ENCODE results near the gene A2ML1. TPM values are rescaled to one million over a fixed set of nuclear protein-coding genes. Genes with fewer than 3 reads are reported as not detected.

Gene A2ML1
- total and polyA plus RNA-seq, 2 of the 4 experiments (the other 2 are of a cell fraction) = not detected

GRCh38 chr12:8819666-8819980 is 2.8 kb upstream of the A2ML1 start:
- H3K27ac ChIP-seq (ENCODE audit: insufficient read depth, low read length) = no peak overlapping the region
- H2BK120ac ChIP-seq (ENCODE audit: low read depth, low read length) = no peak overlapping the region
- no peaks in the 10 kb centered on the region for H3K27me3 ChIP-seq (ENCODE audit: control insufficient read depth, insufficient read depth, low read length)
- intact Hi-C loops (cut with micrococcal nuclease) (no loop called here), in situ Hi-C loops (cut with MboI; ENCODE audit: low sequenced_read_pairs) (no loop called here), dilution Hi-C loops (cut with HindIII; ENCODE audit: low sequenced_read_pairs, unreplicated experiment) (no loop called here)
- TF ChIP-seq BHLHE40 (IDR thresholded peaks at IDR 0.05; ENCODE audit: low read depth, low read length) (no peak), MAZ (IDR thresholded peaks at IDR 0.05; ENCODE audit: borderline replicate concordance, low read depth, low read length) (no peak), FOS (IDR thresholded peaks at IDR 0.05; ENCODE audit: low read depth, low read length) (no peak), CHD1 (IDR thresholded peaks at IDR 0.05; ENCODE audit: low read depth, low read length) (no peak), MAFK (IDR thresholded peaks at IDR 0.05; ENCODE audit: low read depth, low read length) (no peak), RAD21 (IDR thresholded peaks at IDR 0.05; ENCODE audit: low read length) (no peak), SMC3 (IDR thresholded peaks at IDR 0.05; ENCODE audit: low read depth, low read length) (no peak), MXI1 (IDR thresholded peaks at IDR 0.05; ENCODE audit: borderline replicate concordance, low read depth, low read length) (no peak), NFE2L2 (IDR thresholded peaks at IDR 0.05; ENCODE audit: low read depth, low read length) (no peak), POLR2A (IDR thresholded peaks at IDR 0.05; ENCODE audit: low read depth, low read length) (no peak)
- TF ChIP-seq, protein P1, sequence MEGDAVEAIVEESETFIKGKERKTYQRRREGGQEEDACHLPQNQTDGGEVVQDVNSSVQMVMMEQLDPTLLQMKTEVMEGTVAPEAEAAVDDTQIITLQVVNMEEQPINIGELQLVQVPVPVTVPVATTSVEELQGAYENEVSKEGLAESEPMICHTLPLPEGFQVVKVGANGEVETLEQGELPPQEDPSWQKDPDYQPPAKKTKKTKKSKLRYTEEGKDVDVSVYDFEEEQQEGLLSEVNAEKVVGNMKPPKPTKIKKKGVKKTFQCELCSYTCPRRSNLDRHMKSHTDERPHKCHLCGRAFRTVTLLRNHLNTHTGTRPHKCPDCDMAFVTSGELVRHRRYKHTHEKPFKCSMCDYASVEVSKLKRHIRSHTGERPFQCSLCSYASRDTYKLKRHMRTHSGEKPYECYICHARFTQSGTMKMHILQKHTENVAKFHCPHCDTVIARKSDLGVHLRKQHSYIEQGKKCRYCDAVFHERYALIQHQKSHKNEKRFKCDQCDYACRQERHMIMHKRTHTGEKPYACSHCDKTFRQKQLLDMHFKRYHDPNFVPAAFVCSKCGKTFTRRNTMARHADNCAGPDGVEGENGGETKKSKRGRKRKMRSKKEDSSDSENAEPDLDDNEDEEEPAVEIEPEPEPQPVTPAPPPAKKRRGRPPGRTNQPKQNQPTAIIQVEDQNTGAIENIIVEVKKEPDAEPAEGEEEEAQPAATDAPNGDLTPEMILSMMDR (conservative IDR thresholded peaks at IDR 0.05; ENCODE audit: low read depth, low read length) = no peak
- TF ChIP-seq, protein P2, sequence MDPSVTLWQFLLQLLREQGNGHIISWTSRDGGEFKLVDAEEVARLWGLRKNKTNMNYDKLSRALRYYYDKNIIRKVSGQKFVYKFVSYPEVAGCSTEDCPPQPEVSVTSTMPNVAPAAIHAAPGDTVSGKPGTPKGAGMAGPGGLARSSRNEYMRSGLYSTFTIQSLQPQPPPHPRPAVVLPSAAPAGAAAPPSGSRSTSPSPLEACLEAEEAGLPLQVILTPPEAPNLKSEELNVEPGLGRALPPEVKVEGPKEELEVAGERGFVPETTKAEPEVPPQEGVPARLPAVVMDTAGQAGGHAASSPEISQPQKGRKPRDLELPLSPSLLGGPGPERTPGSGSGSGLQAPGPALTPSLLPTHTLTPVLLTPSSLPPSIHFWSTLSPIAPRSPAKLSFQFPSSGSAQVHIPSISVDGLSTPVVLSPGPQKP (IDR thresholded peaks at IDR 0.05; ENCODE audit: borderline replicate concordance, low read depth, low read length) = no peak
- H3K4me3 ChIP-seq (ENCODE audit: insufficient read depth, low read depth, low read length) = no peak overlapping the region
- ChIA-PET POLR2A (ENCODE audit: unreplicated experiment) (no interaction called here), CTCF (no interaction called here)
- H3K79me1 ChIP-seq (ENCODE audit: low read depth in 1 of 2, low read length in 2 of 2) = no peaks in the 10 kb centered on the region
- no peaks in the 10 kb centered on the region for H4K20me1 ChIP-seq (ENCODE audit: insufficient read depth, low read length)
- H2BK15ac ChIP-seq (ENCODE audit: low read depth, low read length) = no peak overlapping the region
- H2BK5ac ChIP-seq (ENCODE audit: low read depth, low read length, poor library complexity, severe bottlenecking) = no peak overlapping the region
- no peak overlapping the region for H3K18ac ChIP-seq (ENCODE audit: low read depth, low read length)
- no peak overlapping the region for H3K9ac ChIP-seq (ENCODE audit: low read depth, low read length)
- H3K9me3 ChIP-seq (ENCODE audit: control insufficient read depth, insufficient read depth, low read length) = no peaks in the 10 kb centered on the region
- no peaks in the 10 kb centered on the region for H3K9me1 ChIP-seq (ENCODE audit: insufficient read depth, low read length)
- H2AK5ac ChIP-seq (ENCODE audit: low read depth, low read length) = no peak overlapping the region
- ATAC-seq (ENCODE audit: low read depth) (peak; percentile 61; the same call in 1 of the 2 replicates), DNase-seq (peak; percentile 9)
- no peak overlapping the region for H2BK20ac ChIP-seq (ENCODE audit: low read depth, low read length)
- H2AK9ac ChIP-seq (replicated peaks; ENCODE audit: low read depth, low read length, poor library complexity) = no peak overlapping the region
- no TSS peak for BruUV-seq (replicated peaks)
- no peak overlapping the region for H3K4ac ChIP-seq (ENCODE audit: low read depth, low read length)
- no peak overlapping the region for H3K23ac ChIP-seq (ENCODE audit: low read depth, low read length)
- H3K56ac ChIP-seq (ENCODE audit: extremely low read depth, insufficient read depth, low read length) = no peak overlapping the region
- no peak overlapping the region for H4K5ac ChIP-seq (ENCODE audit: low read depth, low read length)
- no peaks in the 10 kb centered on the region for H3K4me1 ChIP-seq (ENCODE audit: control insufficient read depth, insufficient read depth, low read length)
- no CpG with 5 or more reads among the region's 5 CpGs for WGBS, 2 experiments (ENCODE audit: extremely low coverage in 2 of 2, insufficient read length in 1 of 2)
- H3K36me3 ChIP-seq (ENCODE audit: control insufficient read depth, insufficient read depth, low read length) = no peaks in the 10 kb centered on the region
- no peak overlapping the region for H3K4me2 ChIP-seq (ENCODE audit: low read depth, low read length)
- H4K91ac ChIP-seq (ENCODE audit: insufficient read depth, low read depth, low read length) = no peak overlapping the region
- no peak overlapping the region for H3K14ac ChIP-seq (replicated peaks; ENCODE audit: low read depth, low read length)
- H4K8ac ChIP-seq (ENCODE audit: low read depth in 2 of 2, low read length in 2 of 2) = no peak overlapping the region
- no peak overlapping the region for H2AFZ ChIP-seq (replicated peaks; ENCODE audit: low read length, poor library complexity)
